Activated CD8-positive, alpha-beta memory T cell treated with anti-CD3 and anti-CD28 coated beads for 1 hour (primary cell): ENCODE data around the gene R3HDM1.
"Not testable (repeated sequence)": the region's sequence is repeated elsewhere in the genome, so short reads cannot be mapped to it uniquely, and the experiment has no call there.

Experiments used
- DNase-seq, 2 donors: peaks; one replicate each; pipeline ENCODE4 v3.0.0-alpha.2; 2020; ENCODE audit warnings: low read depth in 1 of 2; ENCODE audit errors: extremely low read depth in 1 of 2

The R3HDM1 gene

DNA sequence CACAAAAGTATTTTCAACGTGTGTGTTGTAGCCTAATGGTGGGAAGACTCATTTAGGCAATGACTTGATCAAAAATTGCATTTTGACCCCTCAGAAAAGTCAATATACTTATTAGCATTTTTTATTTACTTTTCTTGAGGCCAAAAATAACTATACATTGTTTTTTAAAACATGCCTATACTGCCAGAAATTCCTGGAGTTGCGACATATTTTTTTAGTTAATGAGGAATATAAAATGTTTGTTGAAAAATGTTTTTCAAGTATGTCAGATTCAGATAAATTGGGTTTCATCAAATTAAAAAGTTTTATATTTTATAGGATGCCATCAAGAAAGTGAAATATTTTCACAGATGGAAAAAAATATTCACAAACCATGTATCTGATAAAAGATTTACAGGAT lies 39.6 kb downstream of the R3HDM1 start:
- no peak for DNase-seq

GRCh38 chr2:135573620-135574019 lies 42.3 kb downstream of the R3HDM1 start:
- DNase-seq = no peak

DNA sequence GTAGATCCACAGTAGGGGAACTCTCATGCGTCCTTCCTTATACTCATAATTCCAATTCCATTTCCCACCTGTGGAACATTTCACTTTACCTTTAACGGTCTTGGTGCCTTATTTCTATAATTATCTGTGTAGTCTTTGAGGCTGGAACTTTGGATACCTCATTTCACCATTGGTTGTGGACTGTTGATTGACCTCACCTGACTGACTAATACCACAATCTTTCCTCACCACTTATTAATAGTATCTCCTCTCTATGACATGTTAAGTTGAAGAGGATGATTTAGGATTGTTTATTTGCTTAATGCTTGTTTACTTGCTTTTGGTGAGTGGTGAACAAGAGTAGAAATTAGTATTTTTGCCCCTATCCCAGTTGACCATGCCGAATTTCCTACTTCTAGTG lies 50.0 kb downstream of the R3HDM1 start:
- DNase-seq = no peak

GRCh38 chr2:135582383-135582782 lies 51.1 kb downstream of the R3HDM1 start:
- no peak for DNase-seq

DNA sequence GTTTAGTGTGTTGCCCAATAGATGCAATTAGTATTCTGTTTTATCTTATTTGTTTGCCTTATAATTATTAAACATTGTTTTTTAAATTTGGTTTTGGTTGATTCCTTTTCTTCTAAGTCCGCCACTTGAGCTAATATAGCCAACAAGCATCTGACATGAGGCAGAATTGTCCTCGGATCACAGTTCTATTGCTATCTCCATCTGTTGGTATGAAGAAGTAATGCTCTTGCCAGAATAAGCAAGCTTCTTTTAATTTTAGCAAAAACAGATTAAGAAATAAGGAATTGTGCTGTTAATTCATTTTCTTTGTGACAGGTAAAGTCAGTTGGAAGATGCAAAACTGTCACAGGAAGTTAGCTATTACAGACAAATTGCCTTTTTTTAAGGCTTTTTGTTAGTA lies 54.3 kb downstream of the R3HDM1 start:
- no peak for DNase-seq

- DNase-seq = no peak
Measured at GRCh38 chr2:135586148-135586547, 54.9 kb downstream of the R3HDM1 start.

- no peak for DNase-seq
Measured at GRCh38 chr2:135587958-135588357, 56.7 kb downstream of the R3HDM1 start.

- DNase-seq = no peak
Measured at GRCh38 chr2:135590619-135591260, 59.5 kb downstream of the R3HDM1 start.

GRCh38 chr2:135600915-135601314 lies 69.6 kb downstream of the R3HDM1 start:
- no peak for DNase-seq

DNA sequence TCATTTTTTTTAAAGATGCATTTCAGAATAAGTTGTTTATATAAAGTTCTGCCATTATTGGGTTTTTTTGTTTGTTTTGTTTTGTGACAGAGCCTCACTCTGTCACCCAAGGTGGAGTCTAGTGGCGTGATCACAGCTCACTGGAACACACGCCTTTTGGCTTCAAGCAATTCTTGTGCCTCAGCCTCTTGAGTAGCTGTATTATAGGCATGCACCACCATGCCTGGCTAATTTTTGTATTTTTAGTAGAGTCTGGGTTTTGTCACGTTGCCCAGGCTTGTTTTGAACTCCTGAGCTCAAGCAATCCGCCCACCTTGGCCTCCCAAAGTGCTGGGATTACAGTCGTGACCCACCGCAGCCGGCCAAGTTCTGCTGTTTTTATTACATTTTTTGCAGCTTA lies 72.3 kb downstream of the R3HDM1 start:
- no peak for DNase-seq

GRCh38 chr2:135607561-135607960 lies 76.3 kb downstream of the R3HDM1 start:
- DNase-seq = no peak

DNA sequence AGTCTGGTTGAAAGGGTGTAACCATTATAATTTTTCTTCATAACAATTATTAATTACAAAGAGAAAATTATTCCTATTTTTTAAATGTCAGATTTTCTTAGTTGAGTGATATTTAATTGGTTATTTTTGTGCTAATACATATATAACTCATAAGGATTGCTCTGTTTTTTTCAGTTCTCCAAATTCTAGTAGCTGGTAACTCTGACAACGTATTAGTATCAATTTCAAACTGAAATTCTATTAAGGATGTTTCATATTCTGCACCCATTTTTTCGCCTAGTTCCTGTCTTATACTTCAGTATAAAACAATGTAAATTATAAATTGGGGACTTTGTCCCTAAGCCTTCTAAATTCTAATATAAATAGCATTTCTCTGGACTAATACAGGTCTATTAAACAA lies 81.0 kb downstream of the R3HDM1 start:
- DNase-seq = no peak

GRCh38 chr2:135615404-135615803 lies 84.1 kb downstream of the R3HDM1 start:
- no peak for DNase-seq

DNA sequence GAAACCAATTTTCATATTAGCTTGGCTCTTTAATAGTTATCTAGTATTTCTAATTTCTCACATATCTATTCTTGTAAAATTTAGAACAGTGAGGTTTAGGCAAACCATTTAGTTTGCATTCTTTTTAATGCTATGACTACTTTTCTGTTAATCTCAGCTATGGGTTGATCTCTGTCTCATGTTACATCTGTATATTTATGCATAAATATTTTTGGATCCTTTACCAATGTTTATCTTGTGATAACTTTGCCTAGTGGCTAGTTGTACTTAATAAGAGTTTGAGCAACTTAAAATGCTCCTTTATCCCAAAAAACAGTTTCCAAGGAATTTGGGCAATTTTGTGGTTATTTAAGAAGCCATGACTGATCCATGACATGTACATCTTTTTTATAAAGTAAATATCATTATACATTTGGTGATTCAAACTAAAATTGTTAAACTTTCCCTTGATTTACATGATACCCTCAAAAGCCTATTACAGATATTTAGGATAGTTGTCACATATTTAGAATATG lies 86.3 kb downstream of the R3HDM1 start:
- no peak for DNase-seq

DNA sequence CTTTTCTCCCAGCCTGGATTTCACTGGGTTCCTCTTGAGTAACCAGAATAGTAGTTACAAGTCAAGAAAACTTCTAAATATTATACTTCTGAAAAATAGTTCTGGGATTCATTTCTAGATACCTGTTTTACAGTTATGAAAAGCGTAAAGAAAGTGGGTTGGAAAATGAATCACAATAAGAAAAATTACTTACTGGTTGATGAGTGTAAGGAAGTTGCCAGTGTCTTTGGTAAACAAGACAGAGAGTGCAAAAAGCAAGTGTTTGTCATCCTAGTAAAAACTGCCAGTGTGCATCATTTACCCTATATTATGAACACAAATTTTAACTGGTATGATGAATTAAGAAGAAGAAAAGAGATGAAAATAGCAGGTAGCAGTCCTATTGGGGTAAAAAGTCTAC lies 88.9 kb downstream of the R3HDM1 start:
- DNase-seq = no peak

DNA sequence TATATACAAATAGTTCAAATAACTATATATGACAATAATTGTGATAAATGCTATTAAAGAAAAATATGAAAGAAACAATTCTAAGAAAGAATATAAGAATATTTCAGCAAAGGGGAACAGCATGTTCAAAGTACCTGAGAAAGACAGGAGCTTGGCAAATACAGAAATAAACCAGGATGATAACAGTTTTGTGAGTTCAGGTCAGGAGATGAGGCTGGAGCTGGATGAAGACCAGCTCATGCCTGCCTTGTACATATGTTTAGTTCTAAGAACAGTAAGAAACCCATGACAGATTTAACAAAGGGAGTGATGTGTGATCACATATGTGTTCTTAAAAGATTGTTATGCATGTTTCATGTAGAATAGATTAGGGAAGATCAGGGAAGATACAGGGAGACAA lies 98.2 kb downstream of the R3HDM1 start:
- no peak for DNase-seq

DNA sequence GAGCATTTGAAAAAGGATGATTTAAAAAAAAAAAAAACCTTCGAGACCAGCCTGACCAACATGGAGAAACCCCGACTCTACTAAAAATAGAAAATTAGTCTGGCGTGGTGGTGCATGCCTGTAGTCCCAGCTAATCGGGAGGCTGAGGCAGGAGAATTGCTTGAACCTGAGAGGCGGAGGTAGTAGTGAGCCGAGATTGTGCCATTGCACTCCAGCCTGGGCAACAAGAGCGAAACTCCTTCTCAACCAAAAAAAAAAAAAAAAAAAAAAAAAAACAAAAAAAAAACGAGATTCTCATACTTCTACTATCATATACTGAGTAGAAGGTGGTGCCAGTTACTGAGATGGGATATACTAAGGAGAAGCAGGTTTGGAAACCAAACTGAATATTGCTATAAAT lies 98.8 kb downstream of the R3HDM1 start:
- DNase-seq = not testable (repeated sequence)

GRCh38 chr2:135630488-135630887 lies 99.2 kb downstream of the R3HDM1 start:
- no peak for DNase-seq

DNA sequence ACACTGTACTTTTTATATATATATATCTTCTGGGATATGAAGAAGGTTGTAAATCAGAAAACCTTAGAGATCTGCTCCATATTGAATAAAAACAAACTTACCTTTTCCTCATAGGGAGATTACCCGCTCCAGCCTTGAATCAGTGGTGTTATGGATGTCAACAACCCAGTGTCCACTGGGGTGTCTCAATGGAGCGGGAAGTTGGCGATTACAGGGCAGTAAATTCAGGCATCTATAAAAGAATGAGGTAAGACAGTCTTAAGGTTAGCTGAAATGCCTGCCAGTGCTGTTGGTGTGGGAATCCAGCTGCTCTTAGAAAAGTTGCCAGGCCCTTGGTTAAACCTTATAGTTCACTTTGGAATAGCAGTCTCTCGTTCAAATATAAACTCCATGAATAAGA lies 102.3 kb downstream of the R3HDM1 start:
- DNase-seq = no peak

- no peak for DNase-seq
Measured at GRCh38 chr2:135635212-135635835, 104.0 kb downstream of the R3HDM1 start.

DNA sequence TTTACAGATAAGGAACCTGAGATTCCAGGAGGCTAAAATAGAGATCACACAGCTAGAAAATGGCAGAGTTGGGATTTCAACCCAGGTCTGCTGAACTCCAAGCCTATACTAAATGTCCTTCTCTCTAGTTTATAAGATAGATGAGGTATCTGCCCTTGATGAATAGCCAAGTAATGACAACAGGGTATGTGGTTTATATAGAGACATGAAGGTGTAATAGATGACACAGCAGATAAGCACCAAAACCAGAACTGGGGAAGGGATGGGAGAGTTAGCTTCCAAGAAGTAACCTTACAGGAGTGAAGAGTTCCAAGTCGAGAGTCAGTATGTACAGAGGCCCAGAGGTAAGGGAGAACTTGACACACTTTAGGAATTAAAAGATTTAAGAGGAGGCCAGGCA lies 105.7 kb downstream of the R3HDM1 start:
- DNase-seq = no peak

GRCh38 chr2:135637456-135638087 lies 106.3 kb downstream of the R3HDM1 start:
- DNase-seq = no peak
